ENCODE results near the gene RBPJ. TPM values are rescaled to one million over a fixed set of nuclear protein-coding genes. Genes with fewer than 3 reads are reported as not detected.

Gene RBPJ
- total and polyA plus RNA-seq, 2 of the 8 experiments (the other 6 are each of a cell fraction or from before 2014, with no cell fraction given): 65.5 to 217 TPM

DNA sequence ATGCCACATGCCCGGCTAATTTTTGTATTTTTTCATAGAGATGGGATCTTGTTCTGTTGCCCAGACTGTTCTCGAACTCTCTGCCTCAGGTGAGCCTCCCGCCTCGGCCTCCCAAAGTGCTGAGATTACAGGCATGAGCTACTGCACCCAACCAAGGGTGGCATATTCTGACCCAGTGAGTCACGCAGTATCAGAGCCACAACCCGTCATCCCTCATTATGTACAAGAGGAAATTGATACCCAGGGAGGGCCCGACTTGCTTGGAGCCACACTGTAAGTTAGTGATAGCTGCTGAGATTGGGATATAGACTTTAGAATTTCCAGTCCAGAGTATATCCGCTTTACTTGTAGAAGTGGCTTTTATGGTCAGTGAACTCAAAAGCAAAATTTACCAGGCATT, 154.9 kb downstream of the RBPJ start:
- Histone ChIP-seq H3K4ac (replicated peaks; ENCODE audit: insufficient read length, low read depth, low read length) (no peak overlapping the region), H3K4me1 (replicated peaks in 1 of 4; ENCODE audit: control insufficient read depth in 3 of 4, insufficient read depth in 4 of 4, low read length in 3 of 4) (no peaks in the 10 kb centered on the region; a peak in 1 of 7 replicates), H4K8ac (ENCODE audit: extremely low read depth, insufficient read depth, low read length) (no peak overlapping the region), H3K27me3 (replicated peaks in 1 of 4; ENCODE audit: control insufficient read depth in 3 of 4, extremely low read depth in 1 of 4, insufficient read depth in 3 of 4, low read length in 3 of 4) (no peaks in the 10 kb centered on the region), H3K18ac (ENCODE audit: extremely low read depth, low read length) (no peak overlapping the region), H4K20me1 (replicated peaks in 1 of 2; ENCODE audit: control insufficient read depth in 1 of 2, insufficient read depth in 2 of 2, low read length in 2 of 2) (no peaks in the 10 kb centered on the region), H2BK20ac (ENCODE audit: low read length) (no peak overlapping the region), H3K23ac (ENCODE audit: insufficient read length) (no peak overlapping the region), H3K56ac (replicated peaks; ENCODE audit: insufficient read length, low read depth, low read length) (no peak overlapping the region), H3K9ac (replicated peaks in 1 of 4; ENCODE audit: extremely low read depth in 1 of 4, low read depth in 3 of 4, low read length in 3 of 4) (no peak overlapping the region), H3K23me2 (ENCODE audit: low read depth, low read length) (no peaks in the 10 kb centered on the region), H2BK15ac (ENCODE audit: low read length) (no peak overlapping the region), H2BK12ac (ENCODE audit: low read depth, low read length) (no peak overlapping the region), H2BK120ac (replicated peaks; ENCODE audit: low read depth, low read length) (no peak overlapping the region), H3K27ac (ENCODE audit: low read depth, low read length) (no peak overlapping the region), H2AK5ac (ENCODE audit: low read depth, low read length) (no peak overlapping the region), H3K9me3 (ENCODE audit: insufficient read depth in 2 of 2, low read depth in 1 of 2, low read length in 1 of 2) (no peaks in the 10 kb centered on the region), H3K79me2 (ENCODE audit: control insufficient read depth in 1 of 2, insufficient read depth in 2 of 2, low read length in 2 of 2) (no peaks in the 10 kb centered on the region), H4K91ac (replicated peaks; ENCODE audit: insufficient read length, low read length) (no peak overlapping the region), H3K14ac (ENCODE audit: insufficient read length) (no peak overlapping the region), H3K4me2 (ENCODE audit: insufficient read depth in 1 of 2, low read depth in 2 of 2, low read length in 2 of 2) (no peak overlapping the region), H3K36me3 (ENCODE audit: control insufficient read depth in 2 of 4, insufficient read depth in 4 of 4, low read length in 3 of 4) (no peaks in the 10 kb centered on the region), H4K5ac (ENCODE audit: insufficient read length, low read depth, low read length) (no peak overlapping the region), H3K4me3 (ENCODE audit: extremely low read depth in 1 of 4, insufficient read depth in 2 of 4, low read depth in 3 of 4, low read length in 4 of 4) (no peak overlapping the region), H2AFZ (ENCODE audit: low read length) (no peak overlapping the region), H3K79me1 (ENCODE audit: low read depth, low read length) (no peaks in the 10 kb centered on the region), H2BK5ac (ENCODE audit: low read depth, low read length) (no peak overlapping the region)
- CTCF ChIA-PET (ENCODE audit: partially characterized antibody): interaction anchor here (0.6 to 4.9 kb wide), 5 partner anchors 16 to 528 kb away, joined by 3 to 33 read pairs (median 3); no protein-coding TSS in a partner anchor
- FAIRE-seq: no peak
- WGBS, 2 experiments (ENCODE audit: extremely low coverage in 1 of 2, insufficient coverage in 1 of 2, insufficient read length in 1 of 2, insufficient replicate concordance in 2 of 2, low coverage in 1 of 2, low lambda C conversion rate in 2 of 2, missing lambda C conversion rate in 1 of 2): 81% methylated on average over 8 of the region's 8 CpGs; no CpG with 5 or more reads in 1 of the 2 experiments
- no peak for DNase-seq (ENCODE audit: low read depth in 1 of 2, low spot score in 2 of 2)
- POLR2A ChIA-PET (ENCODE audit: partially characterized antibody): no interaction called here
- TF ChIP-seq GTF2F1 (IDR thresholded peaks at IDR 0.05; ENCODE audit: borderline replicate concordance, low read depth, low read length): no peak
- TF ChIP-seq HDAC2 (IDR thresholded peaks at IDR 0.05; ENCODE audit: borderline replicate concordance in 1 of 2, low read depth in 2 of 2, low read length in 2 of 2): no peak
- TF ChIP-seq TAF1 (IDR thresholded peaks at IDR 0.05; ENCODE audit: low read depth, low read length): no peak
- TF ChIP-seq, protein P1, sequence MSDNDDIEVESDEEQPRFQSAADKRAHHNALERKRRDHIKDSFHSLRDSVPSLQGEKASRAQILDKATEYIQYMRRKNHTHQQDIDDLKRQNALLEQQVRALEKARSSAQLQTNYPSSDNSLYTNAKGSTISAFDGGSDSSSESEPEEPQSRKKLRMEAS (IDR thresholded peaks at IDR 0.05): no peak
- no peak for TF ChIP-seq TBP (IDR thresholded peaks at IDR 0.05; ENCODE audit: low read depth, low read length)
- no peak for TF ChIP-seq JUN (IDR thresholded peaks at IDR 0.05; ENCODE audit: low read depth, low read length)
- TF ChIP-seq RBBP5 (IDR thresholded peaks at IDR 0.05; ENCODE audit: borderline replicate concordance, low read depth, low read length): no peak
- TF ChIP-seq, protein P2, sequence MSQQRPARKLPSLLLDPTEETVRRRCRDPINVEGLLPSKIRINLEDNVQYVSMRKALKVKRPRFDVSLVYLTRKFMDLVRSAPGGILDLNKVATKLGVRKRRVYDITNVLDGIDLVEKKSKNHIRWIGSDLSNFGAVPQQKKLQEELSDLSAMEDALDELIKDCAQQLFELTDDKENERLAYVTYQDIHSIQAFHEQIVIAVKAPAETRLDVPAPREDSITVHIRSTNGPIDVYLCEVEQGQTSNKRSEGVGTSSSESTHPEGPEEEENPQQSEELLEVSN (IDR thresholded peaks at IDR 0.05): no peak
- TF ChIP-seq KDM5A (IDR thresholded peaks at IDR 0.05; ENCODE audit: low read length): no peak
- no peak for TF ChIP-seq SIRT6 (IDR thresholded peaks at IDR 0.05; ENCODE audit: low read length)
- no peak for TF ChIP-seq RXRA (IDR thresholded peaks at IDR 0.05; ENCODE audit: insufficient read depth, low read depth, low read length)
- TF ChIP-seq KDM1A (IDR thresholded peaks at IDR 0.05; ENCODE audit: borderline replicate concordance, low read length): no peak
- no peak for TF ChIP-seq POU5F1 (IDR thresholded peaks at IDR 0.05; ENCODE audit: low read depth, low read length)

Data from H1 (cell line).